Activated naive CD4-positive, alpha-beta T cell treated with anti-CD3 and anti-CD28 coated beads, Interleukin-2, amount 50 U/mL, for 72 hours (primary cell): ENCODE results near the gene SHISA7. TPM values are rescaled to one million over a fixed set of nuclear protein-coding genes. Genes with fewer than 3 reads are reported as not detected.
A peak's percentile ranks its signal among the peaks of the same experiment; 100 is the strongest.
"Not testable (repeated sequence)": the region's sequence is repeated elsewhere in the genome, so short reads cannot be mapped to it uniquely, and the experiment has no call there.

Experiments used
- ATAC-seq, 2 donors: fragments of 150-1000 bp; cut with Tn5 transposase; 2 replicates each; pipeline ENCODE4 v1.10.0; 2021; ENCODE audit warnings: mild to moderate bottlenecking in 2 of 2, moderate library complexity in 2 of 2
- DNase-seq, 2 donors: peaks; one replicate each; pipeline ENCODE4 v3.0.0; 2021 to 2022; ENCODE audit warnings: low spot score in 2 of 2
- H3K27ac Mint-ChIP-seq, 2 donors: one replicate each; pipeline ENCODE4 v1.8.0; 2022; ENCODE audit warnings: mild to moderate bottlenecking in 2 of 2, mixed read lengths in 2 of 2
- H3K36me3 Mint-ChIP-seq, 2 donors: one replicate each; pipeline ENCODE4 v1.8.0; 2022; ENCODE audit warnings: mixed read lengths in 2 of 2
- H3K9me3 Mint-ChIP-seq, 2 donors: one replicate each; pipeline ENCODE4 v1.8.0; 2022; ENCODE audit warnings: mixed read lengths in 2 of 2
- total RNA-seq, 2 donors: library from RNA; stranded (reverse); gene quantifications; one replicate each; pipeline ENCODE4 v1.2.3, GENCODE V29; 2022

Gene SHISA7
- total RNA-seq, 2 donors from 2014 or later, result not detected

DNA sequence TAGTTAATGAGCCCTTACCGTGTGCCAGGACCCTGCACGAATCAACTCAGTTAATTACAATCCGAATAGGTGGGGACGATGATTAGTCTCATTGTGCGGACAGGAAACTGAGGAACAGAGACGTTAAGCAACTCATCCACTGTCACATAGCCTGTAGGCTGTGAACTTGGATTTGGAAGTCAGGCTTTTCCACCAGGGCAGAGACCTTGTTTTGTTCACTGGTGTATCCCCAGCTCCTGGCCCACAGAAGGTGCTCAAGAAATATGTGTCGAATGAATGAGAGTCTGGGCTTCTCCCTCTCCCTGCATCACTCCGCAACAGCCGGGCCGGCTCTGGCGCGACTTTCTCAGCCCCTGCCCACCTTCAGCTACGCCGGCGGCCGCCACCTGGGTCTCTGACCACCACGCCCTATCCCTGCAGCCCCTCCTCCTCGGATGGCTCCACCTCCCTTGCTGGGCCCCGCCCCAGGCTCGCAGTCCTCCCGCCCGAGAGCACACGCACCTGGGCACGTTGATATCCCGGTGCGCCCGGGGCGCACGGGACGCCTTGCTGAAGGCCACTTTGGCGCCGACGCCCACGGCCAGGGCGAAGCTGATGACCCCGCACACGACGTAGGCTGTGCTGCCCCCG, 1.3 kb downstream of the SHISA7 start:
- Mint-ChIP-seq H3K36me3 (peaks cover 7 to 11% of the 10 kb centered on the region in 2 donors), H3K27ac (no peak overlapping the region), H3K9me3 (no peaks in the 10 kb centered on the region)
- peak in 1 of 2 donors; percentile 54 for ATAC-seq
- no peak for DNase-seq

DNA sequence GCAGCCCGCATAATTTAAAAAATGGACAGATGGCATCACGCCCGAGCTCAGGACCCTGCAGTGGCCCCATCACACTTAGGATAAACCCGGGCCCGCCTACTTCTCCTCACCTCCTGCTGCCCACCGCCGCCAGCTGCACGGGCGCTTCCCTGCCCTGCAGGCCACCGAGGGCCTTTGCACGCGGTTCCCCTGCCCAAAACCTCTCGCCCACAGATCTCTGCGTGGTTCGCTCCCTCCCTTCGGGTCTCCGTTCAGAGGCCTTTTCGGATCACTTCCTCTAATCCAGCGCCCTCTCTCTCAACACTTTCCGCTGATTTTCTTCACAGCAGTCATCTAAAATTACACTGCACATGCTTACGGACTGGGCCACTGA, 1.8 kb downstream of the SHISA7 start:
- no peak for ATAC-seq
- H3K36me3 Mint-ChIP-seq, result peaks cover 7 to 11% of the 10 kb centered on the region in 2 donors
- no peak for DNase-seq
- H3K9me3 Mint-ChIP-seq, result no peaks in the 10 kb centered on the region
- no peak overlapping the region for H3K27ac Mint-ChIP-seq

DNA sequence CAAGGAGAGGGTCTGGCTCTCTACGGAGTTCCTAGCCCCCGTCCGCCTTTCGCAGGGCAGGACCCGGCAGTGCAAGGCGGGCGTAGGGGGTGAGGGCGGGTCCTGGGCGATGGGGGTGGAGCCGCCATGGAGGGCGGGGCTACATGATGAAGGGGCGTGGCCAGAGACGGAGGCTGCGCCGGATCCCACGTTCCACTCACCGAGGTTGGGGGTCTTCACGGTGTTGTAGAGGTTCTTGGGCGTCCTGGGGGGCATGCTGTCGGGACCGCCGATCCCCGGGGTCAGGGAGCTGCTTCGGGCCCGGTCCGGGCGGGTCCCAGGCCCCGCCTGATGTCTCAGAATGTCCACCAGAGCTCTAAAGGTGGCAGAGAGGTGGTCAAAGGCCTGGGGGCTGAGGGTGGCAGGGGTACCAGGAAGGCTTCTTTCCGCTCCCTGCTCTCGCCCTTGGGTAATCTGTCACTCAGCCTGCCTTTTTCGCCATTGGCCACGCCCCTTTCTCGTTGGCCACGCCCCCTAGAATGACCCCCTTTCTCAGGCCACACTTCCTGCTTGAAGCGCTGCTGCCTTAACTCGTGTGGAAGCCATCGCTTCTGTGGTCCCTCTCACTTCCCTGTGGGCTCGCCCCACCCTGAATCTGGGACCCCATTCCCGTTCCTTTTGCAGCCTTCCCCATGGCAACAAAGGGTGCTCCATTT, 2.5 kb downstream of the SHISA7 start:
- ATAC-seq, result peak in 1 of 2 donors; percentile 49
- H3K36me3 Mint-ChIP-seq, result peaks cover 7 to 11% of the 10 kb centered on the region in 2 donors
- H3K27ac Mint-ChIP-seq, result no peak overlapping the region
- no peaks in the 10 kb centered on the region for H3K9me3 Mint-ChIP-seq
- DNase-seq, result no peak

DNA sequence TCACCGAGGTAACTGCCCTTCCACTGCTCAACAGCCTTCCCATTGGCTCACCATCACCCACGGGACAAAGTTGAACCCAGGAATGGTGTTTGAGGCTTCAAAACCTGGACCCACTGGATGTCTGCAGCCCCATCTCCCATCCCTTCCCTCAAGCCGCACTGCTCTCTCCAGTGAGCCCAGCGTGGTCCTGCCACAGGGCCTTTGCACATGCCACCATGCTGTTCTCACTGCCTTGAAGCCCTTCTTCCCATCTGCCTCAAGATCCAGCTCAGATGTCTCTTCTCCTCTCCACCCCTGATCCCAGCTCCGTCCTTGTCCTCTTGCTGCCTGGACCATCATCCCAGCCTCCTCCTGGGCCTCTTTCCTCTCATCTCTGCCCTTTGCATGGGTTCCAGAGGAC, 4.0 kb downstream of the SHISA7 start:
- Mint-ChIP-seq H3K27ac (no peak overlapping the region), H3K36me3 (peaks cover 7 to 11% of the 10 kb centered on the region in 2 donors), H3K9me3 (no peaks in the 10 kb centered on the region)
- DNase-seq (no peak), ATAC-seq (no peak)

DNA sequence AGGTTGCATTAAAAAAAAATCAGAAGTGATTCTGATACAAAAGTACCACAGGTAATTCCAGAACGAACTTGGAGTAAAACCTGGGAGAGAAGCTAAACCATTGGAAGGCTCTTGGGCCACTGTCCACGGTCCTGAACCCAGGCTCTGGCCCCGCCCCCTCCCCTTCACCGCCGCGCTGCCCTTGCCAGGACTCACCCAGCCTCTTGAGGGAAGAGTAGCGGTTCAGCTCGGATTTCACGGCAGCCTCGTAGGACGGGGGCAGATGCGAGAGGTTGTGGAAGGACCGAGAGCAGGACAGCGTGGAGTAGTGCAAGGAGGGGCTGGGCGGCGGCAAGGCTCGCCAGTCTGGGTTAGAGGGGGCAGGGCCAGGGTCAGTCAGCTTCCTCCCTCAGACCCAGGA, 5.7 kb downstream of the SHISA7 start:
- ATAC-seq (peak in 1 of 2 donors; percentile 24), DNase-seq (no peak)
- no peak overlapping the region for H3K27ac Mint-ChIP-seq
- H3K36me3 Mint-ChIP-seq, result peaks cover 7 to 11% of the 10 kb centered on the region in 2 donors
- H3K9me3 Mint-ChIP-seq, result no peaks in the 10 kb centered on the region

DNA sequence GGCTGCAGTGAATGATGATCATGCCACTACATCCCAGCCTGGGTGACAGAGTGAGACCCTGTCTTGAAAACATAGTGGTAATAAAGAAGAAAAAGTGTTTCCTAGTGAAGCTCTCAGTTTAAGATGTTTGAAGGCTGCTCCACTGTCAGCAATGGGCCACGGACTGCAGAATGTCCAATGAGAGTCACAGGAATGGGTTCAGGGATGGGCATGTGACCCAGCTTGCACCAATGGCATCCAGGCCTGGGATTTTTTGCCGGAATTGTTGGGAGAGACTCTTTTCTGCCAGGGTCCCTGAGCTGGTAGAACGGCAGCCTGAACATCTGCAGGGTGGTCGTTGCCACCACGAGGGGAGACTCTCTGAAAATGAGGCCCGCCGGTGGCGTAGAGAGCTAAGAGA, 6.3 kb downstream of the SHISA7 start:
- DNase-seq (no peak), ATAC-seq (no peak)
- Mint-ChIP-seq H3K27ac (no peak overlapping the region), H3K9me3 (no peaks in the 10 kb centered on the region), H3K36me3 (peaks cover 7 to 11% of the 10 kb centered on the region in 2 donors)

DNA sequence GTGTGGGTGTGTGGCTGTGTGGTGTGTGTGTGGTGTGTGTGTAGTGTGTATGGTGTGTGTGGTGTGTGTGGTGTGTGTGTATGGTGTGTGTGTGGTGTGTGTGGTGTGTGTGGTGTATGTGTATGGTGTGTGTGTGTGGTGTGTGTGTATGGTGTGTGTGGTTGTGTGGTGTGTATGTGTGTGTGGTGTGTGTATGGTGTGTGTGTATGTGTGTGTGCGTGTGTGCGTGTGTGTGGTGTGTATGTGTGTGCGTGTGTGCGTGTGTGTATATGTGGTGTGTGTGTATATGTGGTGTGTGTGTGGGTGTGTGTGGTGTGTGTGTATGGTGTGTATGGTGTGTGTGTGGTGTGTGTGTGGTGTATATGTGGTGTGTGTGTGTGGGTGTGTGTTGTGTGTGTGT, 8.1 kb downstream of the SHISA7 start:
- DNase-seq (no peak), ATAC-seq (no peak)
- Mint-ChIP-seq H3K27ac (no peak overlapping the region), H3K36me3 (peaks cover 0 to 9% of the 10 kb centered on the region in 2 donors), H3K9me3 (peaks cover 0 to 7% of the 10 kb centered on the region in 2 donors)

DNA sequence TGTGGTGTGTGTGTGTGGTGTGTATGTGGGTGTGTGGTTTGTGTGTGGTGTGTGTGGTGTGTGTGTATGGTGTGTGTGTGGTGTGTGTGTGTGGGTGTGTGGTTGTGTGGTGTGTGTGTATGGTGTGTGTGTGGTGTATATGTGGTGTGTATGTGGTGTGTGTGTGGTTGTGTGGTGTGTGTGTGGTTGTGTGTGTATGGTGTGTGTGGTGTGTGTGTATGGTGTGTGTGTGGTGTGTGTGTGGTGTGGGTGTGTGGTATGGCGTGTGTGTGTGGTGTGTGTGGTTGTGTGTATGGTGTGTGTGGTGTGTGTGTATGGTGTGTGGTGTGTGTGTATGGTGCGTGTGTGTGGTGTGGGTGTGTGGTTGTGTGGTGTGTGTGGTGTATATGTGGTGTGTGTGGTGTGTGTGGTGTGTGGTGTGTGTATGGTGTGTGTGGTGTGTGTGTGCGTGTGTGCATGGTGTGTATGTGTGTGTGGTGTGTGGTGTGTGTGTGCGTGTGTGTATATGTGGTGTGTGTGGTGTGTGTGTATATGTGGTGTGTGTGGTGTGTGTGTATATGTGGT, 8.7 kb downstream of the SHISA7 start:
- Mint-ChIP-seq H3K9me3 (peaks cover 0 to 7% of the 10 kb centered on the region in 2 donors), H3K27ac (no peak overlapping the region), H3K36me3 (peaks cover 0 to 9% of the 10 kb centered on the region in 2 donors)
- ATAC-seq, result no peak
- no peak for DNase-seq

DNA sequence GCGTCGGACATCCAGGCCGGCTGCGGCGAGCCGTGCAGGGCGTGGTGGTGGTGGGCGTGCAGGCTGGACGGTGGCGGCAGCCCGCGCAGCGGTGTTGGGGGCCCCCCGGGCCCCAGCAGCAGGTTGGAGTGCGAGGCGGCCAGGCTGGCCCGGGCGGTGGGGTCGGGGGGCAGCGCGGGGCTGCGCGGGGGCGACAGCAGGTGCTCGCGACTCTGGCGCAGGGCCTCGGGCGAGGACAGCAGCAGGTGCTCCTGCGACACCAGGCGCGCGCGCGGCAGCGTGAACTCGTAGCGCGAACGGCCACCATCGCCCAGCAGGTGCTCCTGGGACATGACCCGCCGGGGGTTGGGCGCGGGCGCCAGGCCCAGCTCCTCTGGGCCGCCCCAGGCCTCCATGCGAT, 9.8 kb downstream of the SHISA7 start:
- H3K36me3 Mint-ChIP-seq, result peaks cover 0 to 9% of the 10 kb centered on the region in 2 donors
- ATAC-seq (no peak), DNase-seq (no peak)
- H3K9me3 Mint-ChIP-seq, result peaks cover 0 to 7% of the 10 kb centered on the region in 2 donors
- H3K27ac Mint-ChIP-seq, result no peak overlapping the region

DNA sequence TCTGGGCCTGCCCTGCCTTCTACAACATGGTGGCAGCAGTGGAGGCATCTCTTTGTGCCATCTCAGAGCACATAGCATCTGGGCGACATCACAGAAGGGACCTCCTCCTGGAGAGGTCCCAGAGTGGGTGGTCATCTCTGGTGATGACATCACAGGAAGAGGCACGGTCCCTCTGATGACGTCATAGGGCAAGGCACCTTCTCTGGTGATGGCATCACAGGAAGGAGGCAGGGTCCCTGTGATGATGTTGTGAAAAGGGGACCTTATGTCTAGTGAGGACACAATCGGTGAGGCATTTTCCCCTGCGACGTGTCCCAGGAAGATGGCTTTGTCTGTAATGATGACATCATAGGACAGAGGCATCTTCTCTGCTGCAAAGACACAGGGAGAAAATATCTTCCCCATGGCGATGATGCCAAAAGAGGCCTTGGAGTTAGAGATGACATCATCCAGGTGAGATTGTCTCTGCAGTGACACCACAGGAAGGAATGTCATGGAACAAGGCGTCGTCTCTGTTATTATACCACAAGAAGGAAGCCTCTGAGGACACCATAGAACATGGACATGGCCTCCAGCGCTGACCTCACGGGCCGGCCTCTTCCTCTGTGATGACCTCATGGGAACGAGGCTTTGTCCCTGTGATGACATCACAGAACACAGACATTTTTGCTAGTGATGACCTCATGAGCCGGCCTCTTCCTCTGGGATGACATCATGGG, 10.7 kb downstream of the SHISA7 start:
- Mint-ChIP-seq H3K9me3 (peaks cover 0 to 7% of the 10 kb centered on the region in 2 donors), H3K36me3 (peaks cover 0 to 9% of the 10 kb centered on the region in 2 donors), H3K27ac (no peak overlapping the region)
- no peak for DNase-seq
- no peak for ATAC-seq

DNA sequence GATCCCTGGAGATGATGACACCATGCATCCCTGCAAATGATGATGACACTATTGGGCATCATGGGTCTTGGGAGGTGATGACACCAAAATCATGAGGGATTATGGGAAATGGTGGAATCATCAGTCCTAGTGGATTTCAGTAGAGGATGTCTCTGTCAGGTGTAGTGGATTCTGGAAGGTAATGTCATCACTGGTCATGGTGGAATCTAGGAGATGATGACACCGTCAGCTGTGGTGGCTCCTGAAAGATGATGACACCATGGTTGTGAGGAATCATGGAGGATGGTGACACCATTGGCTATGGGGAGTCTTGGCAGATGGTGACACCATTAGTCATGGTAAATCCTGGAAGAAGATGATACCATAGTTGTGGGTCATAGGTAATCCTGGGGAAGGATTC, 11.9 kb downstream of the SHISA7 start:
- Mint-ChIP-seq H3K36me3 (peaks cover 0 to 9% of the 10 kb centered on the region in 2 donors), H3K27ac (no peak overlapping the region), H3K9me3 (peaks cover 0 to 7% of the 10 kb centered on the region in 2 donors)
- ATAC-seq (no peak), DNase-seq (no peak)

DNA sequence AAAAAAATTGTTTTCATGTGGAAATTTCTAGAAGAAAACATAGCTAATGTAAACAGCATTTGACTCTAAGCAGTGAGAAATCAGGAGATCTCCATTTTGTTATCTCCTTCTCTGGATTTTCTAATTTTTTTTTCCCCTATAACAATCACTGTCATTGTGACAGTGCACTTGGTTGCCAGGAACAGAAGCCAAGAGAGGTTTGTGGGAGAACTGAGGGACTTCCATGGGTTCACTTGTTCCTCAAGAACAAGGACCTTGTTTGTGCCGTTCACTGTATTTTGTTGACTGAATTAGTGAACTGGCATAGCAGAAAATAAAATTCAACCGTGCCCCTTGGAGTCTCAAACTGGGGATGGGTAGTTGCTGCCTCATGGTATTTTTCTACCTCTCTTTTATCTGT, 17.1 kb downstream of the SHISA7 start:
- no peak for ATAC-seq
- H3K27ac Mint-ChIP-seq, result no peak overlapping the region

DNA sequence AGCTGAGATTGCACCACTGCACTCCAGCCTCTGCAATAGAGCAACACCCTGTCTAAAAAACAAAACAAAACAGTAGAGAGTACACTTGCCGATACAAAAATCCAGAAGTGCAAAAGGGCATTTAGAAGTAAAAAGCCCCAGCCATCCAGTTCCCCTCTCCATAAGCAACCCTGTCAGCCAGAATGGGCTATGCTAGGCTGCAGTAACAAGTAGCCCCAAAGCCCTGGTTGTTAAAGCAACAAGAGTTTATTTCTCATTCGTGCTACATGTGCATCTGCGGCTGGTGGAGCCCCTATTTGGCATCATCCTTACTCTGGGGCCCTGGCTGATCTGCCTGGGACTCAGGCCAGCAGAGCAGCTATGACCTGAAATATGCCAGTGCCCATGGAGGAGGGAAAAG, 18.6 kb downstream of the SHISA7 start:
- no peaks in the 10 kb centered on the region for H3K36me3 Mint-ChIP-seq
- DNase-seq (no peak), ATAC-seq (no peak)
- H3K9me3 Mint-ChIP-seq, result no peaks in the 10 kb centered on the region
- no peak overlapping the region for H3K27ac Mint-ChIP-seq

More for the DNA sequence above, 17.1 kb downstream of the SHISA7 start:
- no peak for DNase-seq
- H3K36me3 Mint-ChIP-seq, result peaks cover 0 to 4% of the 10 kb centered on the region in 2 donors
- H3K9me3 Mint-ChIP-seq, result peaks cover 0 to 1% of the 10 kb centered on the region in 2 donors

DNA sequence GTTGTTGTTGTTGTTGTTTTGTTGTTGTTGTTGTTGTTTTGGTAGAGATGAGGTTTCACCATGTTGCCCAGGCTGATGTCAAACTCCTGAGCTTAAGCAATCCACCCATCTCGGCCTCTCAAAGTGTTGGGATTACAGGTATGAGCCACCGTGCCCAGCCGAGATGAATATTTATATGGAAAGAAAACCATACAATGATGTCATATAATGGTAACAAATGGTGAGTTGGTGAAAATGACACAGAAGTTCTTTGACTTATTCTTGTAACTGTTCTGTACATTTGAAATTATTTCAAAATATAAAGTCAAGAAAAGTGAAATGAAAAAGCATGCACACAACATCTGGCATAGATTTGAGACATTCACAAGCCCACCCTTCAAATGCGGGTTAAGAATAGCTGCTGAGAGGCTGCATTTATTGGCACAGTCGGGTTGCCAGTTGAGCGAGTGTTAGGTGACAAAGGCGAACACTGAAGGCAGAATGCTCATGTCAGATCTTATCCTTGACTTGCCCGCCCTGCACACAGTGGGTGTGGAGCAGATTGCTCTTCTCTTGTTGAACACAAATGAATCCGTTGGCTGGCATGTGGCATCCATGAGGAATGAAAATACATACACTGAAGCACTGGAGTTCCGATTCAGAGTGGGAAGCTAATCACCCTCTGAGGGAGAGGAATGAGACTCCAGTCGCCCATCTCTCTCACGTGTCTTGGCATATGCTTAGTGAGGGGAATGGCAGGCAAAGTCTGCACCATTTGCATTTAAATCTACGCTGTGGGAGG, 19.7 kb downstream of the SHISA7 start:
- no peak for DNase-seq
- ATAC-seq, result no peak
- Mint-ChIP-seq H3K27ac (no peak overlapping the region), H3K36me3 (no peaks in the 10 kb centered on the region), H3K9me3 (no peaks in the 10 kb centered on the region)

DNA sequence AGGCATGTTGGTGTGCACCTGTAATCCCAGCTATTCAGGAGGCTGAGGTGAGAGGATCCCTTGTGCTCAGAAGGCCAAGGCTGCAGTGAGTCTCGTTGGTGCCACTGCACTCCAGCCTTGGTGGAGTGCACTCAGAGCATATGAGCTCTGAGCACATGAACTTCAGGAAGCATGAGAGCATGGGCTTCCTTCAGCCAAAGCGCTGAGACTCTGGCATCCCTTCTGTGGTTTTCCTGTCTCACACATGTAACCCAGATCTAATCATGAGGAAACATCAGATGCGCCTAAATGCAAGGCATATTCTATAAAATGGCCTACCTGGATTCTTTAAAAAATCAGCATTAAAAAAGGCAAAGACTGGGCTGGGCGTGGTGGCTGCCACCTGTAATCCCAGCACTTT, 21.8 kb downstream of the SHISA7 start:
- DNase-seq, H3K27ac Mint-ChIP-seq, H3K36me3 Mint-ChIP-seq, H3K9me3 Mint-ChIP-seq: not testable (repeated sequence)
- ATAC-seq, result peak in 1 of 2 donors; percentile 44

DNA sequence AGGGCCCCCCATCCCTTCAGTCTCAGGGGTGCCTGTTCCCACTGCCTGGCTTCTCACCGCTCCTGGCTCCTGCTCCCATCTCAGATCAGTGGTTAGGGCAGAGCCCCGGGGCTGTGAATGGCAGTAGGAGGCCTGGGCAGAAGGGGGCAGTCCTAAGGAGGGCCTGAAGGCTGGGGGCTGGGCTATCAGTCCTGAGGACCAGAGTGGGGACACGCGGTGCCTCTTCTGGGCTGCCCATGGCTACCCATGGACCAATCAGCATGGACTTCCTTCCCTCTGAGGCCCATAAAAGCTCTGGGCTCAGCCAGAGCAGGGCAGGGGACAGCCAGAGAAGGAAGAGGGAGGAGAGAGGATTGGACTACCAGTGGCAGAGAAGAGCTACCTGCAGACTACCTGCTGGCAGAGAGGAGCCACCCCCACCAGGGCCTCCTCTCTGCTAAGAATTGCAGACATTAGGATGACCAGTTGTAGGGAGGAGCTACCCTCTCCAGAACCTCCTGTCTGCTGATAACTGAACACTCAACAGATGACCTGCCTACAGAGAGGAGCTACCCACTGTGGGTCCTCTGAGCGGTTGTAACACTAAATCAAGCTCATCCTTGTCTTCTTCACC, 23.4 kb downstream of the SHISA7 start:
- DNase-seq (no peak), ATAC-seq (no peak)
- Mint-ChIP-seq H3K36me3 (no peaks in the 10 kb centered on the region), H3K9me3 (no peaks in the 10 kb centered on the region), H3K27ac (peak overlapping the region in 1 of 2 donors; percentile 48)
